NCI-H1436 treated with DMSO at 0.1 percent for 48 hours (cell line): ENCODE data around the gene PTPN11.
"Not testable (repeated sequence)": the region's sequence is repeated elsewhere in the genome, so short reads cannot be mapped to it uniquely, and the experiment has no call there.

Source experiments
- DNase-seq: peaks from one replicate; lab custom pipeline; 2025; lab: John Stamatoyannopoulos, UW

The PTPN11 gene

DNA sequence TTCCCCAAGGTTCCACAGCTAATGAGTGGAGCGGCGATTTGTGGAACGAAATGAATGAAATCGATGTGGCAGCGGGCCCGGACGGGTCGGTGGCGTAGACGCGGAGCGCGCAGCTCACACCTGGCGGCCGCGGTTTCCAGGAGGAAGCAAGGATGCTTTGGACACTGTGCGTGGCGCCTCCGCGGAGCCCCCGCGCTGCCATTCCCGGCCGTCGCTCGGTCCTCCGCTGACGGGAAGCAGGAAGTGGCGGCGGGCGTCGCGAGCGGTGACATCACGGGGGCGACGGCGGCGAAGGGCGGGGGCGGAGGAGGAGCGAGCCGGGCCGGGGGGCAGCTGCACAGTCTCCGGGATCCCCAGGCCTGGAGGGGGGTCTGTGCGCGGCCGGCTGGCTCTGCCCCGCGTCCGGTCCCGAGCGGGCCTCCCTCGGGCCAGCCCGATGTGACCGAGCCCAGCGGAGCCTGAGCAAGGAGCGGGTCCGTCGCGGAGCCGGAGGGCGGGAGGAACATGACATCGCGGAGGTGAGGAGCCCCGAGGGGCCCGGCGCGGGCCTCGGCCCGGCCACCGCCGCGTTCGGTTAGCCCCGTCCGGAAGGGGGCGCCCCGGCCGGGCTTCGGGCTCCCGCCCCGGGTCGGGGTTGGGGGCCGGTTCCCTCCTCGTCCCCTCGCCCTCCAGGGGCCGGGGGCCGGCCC lies at the start of gene PTPN11:
Gene PTPN11 (plus strand): TSS at position 340 of the 689 bp plus-strand sequence. CDS start 165 bp downstream, at position 505.
- DNase-seq: no peak

DNA sequence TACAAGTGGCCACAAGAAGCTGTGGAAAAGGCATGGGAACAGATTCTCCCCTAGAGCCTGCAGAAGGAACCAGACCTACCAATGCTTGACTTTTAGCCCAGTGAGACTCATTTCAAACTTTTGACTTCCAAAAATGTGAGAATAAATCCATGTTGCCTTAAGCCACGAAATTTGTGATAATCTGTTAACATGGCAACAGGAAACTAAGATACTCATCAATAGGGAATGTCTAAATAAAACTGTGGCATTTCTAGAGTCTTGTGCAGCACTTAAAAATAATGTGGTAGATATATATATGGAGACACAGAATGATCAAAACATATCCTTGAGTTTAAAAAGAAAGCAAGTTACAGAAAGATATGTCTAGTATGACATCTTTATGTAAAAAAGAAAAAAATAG lies 48.5 kb upstream of the PTPN11 start:
- no peak for DNase-seq

DNA sequence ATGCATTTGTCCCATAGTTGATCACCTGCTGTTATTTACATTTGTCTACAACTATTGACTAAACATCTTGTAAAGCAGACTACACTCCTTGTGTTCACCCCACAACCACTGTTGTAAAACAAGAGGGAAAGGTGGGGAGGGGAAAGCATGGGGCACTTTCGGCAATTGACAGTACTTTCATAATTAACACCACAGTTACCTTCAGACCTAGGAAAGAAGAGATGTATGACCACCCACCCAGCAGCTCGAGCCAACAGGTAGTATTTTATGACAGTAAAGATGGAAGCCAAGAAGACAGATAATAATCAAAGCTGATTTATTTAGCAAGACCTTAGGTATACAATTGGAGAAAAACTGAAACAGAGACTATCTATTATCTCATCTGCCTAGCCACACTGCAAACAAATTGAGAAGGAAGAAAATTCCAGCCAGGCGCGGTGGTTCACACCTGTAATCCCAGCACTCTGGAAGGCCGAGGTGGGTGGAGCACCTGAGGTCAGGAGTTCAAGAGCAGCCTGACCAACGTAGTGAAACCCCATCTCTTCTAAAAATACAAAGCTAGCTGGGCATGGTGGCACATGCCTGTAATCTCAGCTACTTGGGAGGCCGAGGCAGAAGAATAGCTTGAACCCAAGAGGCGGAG lies 47.8 kb upstream of the PTPN11 start:
- DNase-seq: no peak

DNA sequence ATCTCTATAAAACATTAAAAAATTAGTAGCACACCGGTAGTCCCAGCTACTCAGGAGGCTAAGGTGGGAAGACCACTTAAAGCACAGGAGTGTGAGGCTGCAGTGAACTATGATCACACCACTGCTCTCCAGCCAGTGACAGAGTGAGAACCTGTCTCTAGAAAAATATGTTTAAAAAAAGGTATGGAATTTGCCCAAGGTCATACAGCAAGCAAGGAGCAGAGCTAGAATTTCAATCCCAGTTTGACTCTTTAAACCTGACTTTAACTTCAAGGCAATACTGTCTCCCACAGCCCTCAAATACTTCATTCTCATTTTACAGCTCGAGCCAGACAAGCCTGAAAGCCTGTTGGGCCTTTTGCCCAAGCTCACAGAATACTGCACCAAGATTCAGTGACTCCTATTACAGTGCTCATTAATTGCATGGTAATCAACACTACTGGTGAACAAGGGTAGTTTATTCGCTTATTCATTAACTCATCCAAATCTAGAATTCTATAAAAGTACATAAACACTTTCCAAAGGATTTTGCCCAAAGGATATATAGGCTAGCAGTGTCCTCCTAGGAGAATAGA lies 44.5 kb upstream of the PTPN11 start:
- no peak for DNase-seq

DNA sequence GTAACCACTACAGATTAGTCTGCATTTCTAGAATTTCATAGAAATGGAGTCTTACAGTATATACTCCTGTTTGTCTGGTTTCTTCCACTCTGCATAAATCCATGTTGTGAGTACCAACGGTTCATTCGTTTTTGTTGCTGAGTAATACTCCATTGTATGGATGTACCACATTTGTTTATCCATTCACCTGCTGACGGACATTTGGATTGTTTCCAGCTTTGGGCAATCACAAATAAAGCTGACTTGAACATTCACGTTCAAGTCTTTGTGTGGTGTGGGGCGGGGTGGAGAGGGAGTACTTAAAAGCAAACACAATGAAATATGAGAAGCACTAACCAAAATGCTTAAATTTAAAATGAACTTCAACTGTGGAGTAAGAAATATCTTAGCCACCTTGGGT lies 43.6 kb upstream of the PTPN11 start:
- no peak for DNase-seq

DNA sequence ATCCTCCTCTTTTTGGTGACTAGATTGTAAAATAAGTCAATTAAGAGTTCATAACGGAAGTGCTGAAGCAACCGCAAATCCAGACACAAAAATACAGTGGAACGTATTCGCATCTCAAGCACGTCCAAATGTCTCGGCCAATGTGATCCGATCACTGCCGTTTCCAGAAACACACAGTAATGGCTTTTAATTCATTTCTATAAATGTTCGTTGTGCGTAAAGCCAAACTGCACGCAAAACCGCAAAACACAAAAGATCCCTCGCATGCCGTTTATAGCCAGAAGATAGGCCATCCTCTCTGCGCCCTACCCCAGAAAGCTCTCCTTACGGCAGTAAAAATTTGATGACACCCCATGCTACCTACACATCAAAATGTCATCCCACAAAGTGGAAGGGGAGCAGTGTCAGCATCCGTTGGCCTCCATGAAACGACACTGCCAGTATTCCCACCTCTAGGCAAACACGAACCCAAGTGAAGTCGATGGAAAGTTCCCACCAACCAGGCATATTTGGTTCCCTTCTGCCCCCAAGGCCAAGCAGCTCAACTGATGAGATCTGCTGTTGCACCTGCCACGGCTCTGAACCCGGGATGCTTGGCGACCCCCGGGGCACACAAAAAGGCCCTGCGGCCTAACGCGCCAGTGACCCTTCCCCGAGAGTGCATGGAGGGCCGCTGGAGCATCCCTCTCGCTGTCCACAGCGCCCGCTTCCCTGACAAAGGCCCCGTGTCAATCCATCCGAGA lies 37.9 kb upstream of the PTPN11 start:
- DNase-seq: no peak

DNA sequence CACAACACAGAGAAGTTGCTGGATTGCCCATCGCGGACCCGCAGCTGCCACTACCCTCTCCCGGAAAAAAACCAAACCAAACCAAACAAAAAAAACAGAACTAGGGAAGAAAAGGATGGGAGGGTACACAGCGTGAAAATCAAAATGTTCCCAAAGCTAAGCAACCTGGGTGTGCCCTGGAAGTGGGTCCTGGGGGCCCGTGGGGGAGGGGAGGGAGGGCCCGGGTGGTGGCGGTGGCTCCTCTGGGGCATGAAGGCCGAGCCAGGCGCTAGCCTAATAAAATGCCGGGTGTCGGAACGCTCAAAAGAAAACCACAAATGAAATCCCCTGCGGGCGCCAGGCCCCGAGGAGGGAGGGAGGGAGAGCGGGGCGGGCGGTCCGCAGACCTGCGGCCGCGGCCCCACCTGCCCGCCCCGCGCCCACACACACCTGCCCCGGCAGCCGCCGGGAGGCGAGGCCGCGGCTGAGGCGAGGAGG lies 37.3 kb upstream of the PTPN11 start:
- DNase-seq: no peak

DNA sequence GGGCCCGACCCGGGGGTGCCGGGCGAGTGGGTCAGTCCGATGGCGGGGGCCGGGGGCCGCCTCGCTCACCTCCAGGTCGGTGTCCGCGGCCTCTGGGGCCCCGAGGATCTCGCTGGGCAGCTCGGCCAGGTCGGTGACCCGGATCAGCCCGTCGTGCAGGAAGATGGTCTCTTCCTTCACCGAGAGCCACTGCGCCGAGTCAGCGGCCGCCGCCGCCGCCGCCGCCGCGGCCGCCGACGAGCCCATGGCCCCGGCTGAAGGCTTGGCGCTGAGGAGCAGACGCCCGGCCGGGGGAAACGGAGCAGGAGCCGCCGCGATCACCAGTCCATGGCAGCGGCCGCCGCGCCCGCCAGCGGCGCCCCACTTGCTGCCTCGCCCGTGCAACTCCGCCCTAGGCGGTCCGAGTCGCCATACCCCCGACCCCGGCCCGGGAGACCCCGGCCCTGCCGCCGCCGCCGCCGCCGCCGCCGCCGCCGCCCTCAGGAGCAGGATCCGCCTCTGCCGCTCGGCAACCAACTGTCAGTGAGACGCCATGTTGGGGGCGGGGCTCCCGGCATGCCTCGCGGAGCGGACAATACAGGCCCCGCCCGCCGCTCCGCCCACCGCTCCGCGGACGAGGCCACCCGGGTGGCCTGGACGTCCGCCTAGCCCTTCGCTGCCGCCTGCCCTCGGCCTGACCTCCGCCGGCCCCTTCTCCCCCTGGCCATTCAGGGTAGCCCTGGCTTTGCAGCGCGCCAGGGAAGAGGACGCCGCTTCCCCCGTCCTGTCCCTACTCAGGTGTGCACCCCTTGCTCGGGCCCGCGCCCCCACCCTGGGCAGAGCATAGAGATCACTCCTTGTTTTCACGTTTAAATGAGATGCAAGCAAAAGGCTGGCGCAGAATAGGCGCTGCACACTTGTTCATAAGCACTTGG lies 36.6 kb upstream of the PTPN11 start, which contains the start of gene HECTD4:
Gene HECTD4 (minus strand): TSS at position 549 of the 914 bp plus-strand sequence. CDS start 303 bp downstream, at position 246.
- DNase-seq: no peak

DNA sequence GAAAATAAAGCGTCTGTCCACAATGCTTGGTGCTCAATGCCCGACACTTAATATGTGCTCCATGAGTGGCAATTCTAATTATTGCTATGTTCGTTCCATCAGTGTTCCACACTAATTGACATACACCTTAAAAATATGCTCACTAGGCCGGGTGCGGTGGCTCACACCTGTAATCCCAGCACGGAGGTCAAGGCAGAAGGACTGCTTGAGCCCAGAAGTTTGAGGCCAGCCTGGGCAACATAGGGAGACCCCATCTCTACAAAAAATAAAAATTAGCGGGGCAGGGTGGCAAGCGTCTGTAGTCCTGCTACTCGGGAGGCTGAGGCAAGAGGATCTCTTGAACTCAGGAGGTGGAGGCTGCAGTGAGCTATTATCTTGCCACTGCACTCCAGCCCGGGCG lies 35.9 kb upstream of the PTPN11 start:
- no peak for DNase-seq

DNA sequence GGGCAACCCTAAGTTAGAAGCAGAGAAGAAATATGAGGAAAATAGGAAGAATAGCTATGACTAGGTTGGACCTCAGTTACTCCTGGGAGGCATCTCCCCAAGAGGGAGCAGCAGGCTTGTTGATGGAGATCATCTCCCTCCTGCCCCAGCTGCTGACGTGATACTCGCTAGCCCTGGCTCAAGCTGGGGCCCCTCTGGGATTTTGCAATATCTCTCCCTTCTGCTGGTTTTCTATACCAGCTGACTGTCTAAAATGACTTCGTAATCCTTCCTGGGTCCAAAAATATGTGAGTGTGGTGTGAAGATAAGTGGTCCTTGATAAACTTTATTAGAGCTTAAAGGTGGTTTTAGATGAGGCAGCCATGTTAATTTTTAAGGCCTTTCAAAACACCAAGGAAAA lies 32.0 kb upstream of the PTPN11 start:
- DNase-seq: no peak

DNA sequence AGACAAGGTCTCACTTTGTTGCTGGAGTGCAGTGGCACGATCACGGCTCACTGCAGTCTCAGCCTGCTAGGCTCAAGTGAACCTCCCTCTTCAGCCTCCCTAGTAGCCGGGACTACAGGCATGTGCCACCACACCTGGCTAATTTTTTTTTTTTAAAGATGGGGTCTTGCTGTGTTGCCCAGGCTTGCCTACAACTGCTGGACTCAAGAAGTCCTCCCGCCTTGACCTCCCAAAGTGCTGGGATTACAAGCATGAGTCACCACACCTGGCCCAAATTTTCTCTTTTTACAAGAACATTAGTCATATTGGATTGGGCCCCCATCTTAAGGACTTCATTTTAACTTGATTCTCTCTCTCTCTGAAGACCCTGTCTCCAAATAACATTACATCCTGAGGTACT lies 29.5 kb upstream of the PTPN11 start:
- no peak for DNase-seq

DNA sequence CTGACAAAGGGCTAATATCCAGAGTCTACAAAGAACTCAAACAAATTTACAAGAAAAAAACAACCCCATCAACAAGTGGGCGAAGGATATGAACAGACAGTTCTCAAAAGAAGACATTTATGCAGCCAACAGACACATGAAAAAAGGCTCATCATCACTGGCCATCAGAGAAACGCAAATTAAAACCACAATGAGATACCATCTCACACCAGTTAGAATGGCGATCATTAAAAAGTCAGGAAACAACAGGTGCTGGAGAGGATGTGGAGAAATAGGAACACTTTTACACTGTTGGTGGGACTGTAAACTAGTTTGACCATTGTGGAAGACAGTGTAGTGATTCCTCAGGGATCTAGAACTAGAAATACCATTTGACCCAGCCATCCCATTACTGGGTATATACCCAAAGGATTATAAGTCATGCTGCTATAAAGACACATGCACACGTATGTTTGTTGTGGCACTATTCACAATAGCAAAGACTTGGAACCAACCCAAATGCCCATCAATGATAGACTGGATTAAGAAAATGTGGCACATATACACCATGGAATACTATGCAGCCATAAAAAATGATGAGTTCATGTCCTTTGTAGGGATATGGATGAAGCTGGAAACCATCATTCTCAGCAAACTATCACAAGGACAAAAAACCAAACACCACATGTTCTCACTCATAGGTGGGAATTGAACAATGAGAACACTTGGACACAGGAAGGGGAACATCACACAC lies 28.7 kb upstream of the PTPN11 start:
- DNase-seq: not testable (repeated sequence)

DNA sequence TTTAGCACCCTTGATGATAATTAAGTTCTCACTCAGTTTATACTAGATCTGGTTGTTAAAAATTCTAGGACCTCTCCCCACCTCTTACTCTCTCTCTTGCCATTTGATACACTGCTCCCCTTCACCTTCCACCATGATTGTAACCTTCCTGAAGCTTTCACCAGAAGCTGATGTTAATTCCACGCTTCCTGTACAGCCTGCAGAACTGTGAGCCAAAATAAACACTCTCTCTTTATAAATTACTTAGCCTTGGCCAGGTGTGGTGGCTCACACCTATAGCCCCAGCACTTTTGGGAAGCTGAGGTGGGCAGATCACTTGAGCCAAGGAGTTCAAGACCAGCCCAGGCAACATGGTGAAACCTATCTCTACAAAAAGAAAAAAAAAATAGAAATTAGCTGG lies 25.4 kb upstream of the PTPN11 start:
- DNase-seq: no peak

DNA sequence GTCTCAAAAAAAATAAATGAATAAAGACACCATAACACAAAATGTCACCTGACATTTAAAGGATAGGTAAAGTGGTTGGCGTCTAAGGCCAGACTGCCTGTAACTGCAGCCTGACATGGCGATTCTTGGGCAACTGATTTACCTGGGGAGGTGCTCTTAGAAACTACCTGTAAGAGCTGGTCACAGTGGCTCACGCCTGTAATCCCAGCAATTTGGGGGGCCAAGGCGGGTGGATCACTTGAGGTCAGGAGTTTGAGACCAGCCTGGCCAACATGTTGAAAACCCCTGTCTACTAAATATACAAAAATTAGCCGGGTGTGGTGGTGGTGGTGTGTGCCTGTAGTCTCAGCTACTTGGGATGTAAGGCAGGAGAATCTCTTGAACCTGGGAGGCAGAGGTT lies 17.7 kb upstream of the PTPN11 start:
- no peak for DNase-seq

DNA sequence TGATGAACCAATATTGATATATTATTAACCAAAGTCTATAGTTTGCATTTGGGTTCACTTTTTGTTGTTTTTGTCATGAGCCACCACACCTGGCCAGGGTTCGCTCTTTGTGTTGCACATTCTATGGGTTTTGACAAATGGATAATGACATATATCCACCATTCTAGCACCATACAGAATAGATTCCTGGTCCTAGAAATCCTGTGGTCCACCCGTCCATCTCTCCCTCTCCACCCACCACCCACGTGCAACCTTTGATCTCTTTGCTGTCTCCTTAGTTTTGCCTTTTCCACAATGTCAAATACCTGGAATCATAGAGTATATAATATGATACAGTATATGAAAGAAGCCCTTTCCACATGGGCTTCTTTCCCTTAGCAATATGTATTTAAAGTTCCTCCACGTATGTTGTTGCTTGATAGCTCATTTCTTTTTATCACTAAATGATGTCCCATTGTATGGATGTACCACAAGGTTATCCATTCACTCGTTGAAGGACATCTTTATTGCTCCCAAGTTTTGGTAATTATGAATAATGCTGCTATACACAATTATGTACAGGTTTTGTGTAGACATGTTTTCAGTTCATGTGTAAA lies 16.7 kb upstream of the PTPN11 start:
- DNase-seq: no peak

DNA sequence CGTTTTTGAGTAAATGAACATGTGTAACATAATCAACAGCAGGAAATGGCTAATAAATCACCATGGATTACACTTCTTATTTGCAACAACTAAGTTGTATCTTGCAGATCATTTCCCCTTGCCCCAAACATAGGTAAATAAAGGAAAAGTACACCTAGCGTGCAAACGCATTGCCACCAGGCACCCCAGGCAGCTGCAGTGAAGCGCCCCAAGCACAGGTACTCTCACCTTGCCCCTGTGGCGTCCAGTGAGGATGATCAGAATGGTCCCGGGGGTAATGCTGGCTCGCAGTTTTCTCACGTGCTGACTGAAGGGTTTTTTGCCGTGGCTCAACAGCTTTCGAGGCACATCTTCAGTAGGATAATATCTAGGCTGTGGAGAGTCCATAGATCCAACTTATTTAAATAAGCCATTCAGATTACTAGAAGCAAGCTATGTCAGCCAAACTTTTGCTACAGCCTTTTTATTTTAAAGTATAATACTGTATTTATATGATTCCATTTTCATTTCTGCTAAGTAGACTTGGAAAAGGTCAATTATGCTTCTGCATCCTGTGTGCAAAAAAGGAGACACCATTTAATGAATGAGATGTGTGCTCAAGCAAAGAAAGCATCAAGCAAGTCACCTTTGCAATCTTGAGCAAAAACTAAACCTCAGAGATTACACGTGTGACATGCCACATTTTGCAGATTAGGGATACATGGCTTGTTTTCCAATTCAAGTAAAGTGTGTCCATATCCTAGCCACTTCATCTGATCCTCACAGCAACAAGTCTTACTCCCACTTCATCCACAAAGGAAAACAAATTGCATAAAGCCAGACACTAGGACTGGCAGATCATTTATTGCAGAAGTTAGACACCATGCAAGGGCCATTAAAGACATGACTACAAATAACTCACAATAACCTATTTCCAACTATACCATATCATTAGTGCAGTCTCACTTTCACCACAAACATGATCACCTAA lies 11.9 kb upstream of the PTPN11 start:
- no peak for DNase-seq

DNA sequence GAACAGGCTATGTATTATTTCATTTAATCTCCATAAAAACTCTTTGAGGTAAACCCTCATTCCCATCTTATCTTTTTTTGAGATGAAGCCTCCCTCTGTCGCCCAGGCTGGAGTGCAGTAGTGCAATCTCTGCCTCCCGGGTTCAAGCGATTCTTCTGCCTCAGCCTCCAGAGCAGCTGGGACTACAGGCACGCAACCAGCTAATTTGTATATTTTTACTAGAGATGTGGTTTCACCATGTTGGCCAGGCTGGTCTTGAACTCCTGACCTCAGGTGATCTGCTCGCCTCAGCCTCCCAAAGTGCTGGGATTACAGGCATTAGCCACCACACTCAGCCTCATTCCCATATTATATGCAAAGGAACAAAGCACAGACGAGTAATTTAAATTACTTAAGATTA lies 11.1 kb upstream of the PTPN11 start:
- DNase-seq: not testable (repeated sequence)

DNA sequence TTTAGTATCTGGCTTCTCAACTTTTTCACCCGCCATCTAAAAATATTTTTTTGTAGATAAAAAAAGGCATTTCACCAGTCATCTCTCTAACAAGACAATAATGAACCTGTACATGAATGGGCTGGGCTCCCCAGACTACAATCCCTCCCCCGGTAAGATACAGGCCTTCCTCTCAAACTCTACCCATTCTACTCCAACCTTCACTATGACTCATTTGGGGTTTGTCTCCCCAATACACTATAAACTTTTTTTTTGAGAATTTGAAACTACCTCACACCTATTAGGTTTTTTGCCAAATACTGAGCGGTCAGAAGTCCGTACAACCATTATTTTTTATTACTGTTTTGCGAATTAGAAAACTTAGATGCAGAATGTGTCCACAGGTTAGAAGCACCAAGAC lies 10.1 kb upstream of the PTPN11 start:
- DNase-seq: no peak
